Stimulated activated CD4-positive, alpha-beta T cell treated with anti-CD3 and anti-CD28 coated beads, TNF-alpha, amount 100 ng/mL, for 4 hours (primary cell): ENCODE measurements around the gene DMRTA1.
"Not testable (repeated sequence)": the region's sequence is repeated elsewhere in the genome, so short reads cannot be mapped to it uniquely, and the experiment has no call there.

Experiments
- DNase-seq, 3 experiments: peaks; one replicate each; pipeline ENCODE4 v3.0.0-alpha.2; 2020; ENCODE audit warnings: low read depth in 3 of 3

Gene DMRTA1

DNA sequence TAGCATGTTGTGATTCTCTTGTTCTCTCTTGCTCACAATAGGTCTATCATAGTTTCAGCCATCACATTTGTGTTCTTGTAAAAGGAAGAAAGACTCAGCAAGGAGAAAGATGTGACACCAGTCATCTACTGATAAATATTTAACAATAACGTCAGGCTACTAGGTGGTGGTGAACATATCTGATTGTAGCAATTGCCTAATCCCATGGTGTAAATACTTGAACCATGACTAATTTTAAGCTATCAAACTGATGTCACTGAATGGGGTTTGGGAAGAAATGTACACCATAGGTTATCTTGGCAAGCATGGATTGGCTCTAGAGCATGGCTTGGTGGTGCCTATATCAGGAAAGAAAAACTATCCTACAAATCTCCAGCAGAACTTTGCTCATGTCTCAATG, 16.6 kb downstream of the DMRTA1 start:
- no peak for DNase-seq

GRCh38 chr9:22469928-22470544, 23.4 kb downstream of the DMRTA1 start:
- no peak for DNase-seq

DNA sequence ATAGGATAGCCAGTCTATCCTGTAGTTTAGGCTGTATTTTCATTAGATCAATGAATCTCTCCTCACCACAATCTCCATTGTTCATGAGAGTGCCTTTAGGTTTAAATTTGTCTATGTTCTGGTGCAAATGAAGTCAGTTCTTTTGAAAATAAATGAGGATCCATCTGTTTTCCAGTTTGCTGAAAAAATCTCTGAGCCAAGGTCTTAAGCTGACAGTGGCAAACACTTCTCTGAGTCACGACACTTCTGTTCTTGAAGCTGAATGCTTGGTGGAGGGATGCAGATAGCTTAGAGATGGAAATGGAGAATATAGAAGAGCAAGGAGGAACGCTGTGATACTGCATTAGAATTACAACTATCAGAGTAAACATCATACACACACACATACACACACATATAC, 34.9 kb downstream of the DMRTA1 start:
- DNase-seq = no peak

- DNase-seq = no peak
Observed at GRCh38 chr9:22483528-22484070, 37.0 kb downstream of the DMRTA1 start.

GRCh38 chr9:22496197-22496596, 49.6 kb downstream of the DMRTA1 start:
- DNase-seq = not testable (repeated sequence)
